CD1c-positive myeloid dendritic cell (primary cell): ENCODE data around the gene C2orf68.
"Not testable (repeated sequence)": the region's sequence is repeated elsewhere in the genome, so short reads cannot be mapped to it uniquely, and the experiment has no call there.

Source experiments
- DNase-seq: peaks from one replicate; pipeline ENCODE4 v3.0.0-alpha.2; 2016; ENCODE audit errors: extremely low spot score

Gene C2orf68, protein sequence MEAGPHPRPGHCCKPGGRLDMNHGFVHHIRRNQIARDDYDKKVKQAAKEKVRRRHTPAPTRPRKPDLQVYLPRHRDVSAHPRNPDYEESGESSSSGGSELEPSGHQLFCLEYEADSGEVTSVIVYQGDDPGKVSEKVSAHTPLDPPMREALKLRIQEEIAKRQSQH

DNA sequence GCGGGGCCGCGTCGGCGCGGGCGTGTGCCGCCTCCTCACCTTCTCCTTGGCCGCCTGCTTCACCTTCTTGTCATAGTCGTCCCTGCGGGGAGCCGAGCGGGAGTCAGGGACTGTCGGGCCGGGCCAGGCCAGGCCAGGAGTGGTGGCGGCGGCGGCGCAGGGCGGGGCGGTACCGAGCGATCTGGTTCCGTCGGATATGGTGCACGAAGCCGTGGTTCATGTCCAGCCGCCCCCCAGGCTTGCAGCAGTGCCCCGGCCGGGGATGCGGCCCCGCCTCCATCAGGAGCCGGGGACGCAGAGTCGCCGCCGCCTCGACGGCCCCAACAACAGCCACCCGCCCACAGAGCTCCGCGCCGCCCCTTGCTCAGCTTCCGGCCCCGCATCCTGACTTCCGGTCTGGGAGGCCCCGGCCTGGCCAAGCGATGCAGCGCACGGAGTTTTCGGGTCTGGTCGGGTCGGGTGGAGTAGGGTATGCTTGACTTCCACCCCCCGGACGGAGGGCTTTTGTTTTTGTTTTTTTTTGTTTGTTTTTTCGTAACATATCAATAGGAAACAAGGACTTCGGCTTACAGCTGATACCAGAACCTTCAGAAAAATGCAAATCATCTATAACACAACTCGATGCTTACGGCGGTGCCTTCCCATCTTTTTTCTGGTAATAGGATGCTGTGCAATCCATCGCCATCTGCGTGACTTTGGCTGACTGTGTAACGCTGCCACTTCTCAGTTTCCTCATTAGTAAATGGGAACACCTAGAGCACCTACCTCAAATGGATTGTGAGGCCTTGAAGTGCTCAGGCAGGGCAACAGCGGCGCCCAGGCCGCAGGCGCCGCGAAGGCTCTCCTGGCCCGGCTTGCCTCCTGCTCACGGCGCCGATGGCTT, at the start of gene C2orf68:
C2orf68 (minus strand) TSS at position 362 of the 883 bp plus-strand sequence; CDS start at position 280, 82 bp downstream.
- peak; percentile 91 for DNase-seq

DNA sequence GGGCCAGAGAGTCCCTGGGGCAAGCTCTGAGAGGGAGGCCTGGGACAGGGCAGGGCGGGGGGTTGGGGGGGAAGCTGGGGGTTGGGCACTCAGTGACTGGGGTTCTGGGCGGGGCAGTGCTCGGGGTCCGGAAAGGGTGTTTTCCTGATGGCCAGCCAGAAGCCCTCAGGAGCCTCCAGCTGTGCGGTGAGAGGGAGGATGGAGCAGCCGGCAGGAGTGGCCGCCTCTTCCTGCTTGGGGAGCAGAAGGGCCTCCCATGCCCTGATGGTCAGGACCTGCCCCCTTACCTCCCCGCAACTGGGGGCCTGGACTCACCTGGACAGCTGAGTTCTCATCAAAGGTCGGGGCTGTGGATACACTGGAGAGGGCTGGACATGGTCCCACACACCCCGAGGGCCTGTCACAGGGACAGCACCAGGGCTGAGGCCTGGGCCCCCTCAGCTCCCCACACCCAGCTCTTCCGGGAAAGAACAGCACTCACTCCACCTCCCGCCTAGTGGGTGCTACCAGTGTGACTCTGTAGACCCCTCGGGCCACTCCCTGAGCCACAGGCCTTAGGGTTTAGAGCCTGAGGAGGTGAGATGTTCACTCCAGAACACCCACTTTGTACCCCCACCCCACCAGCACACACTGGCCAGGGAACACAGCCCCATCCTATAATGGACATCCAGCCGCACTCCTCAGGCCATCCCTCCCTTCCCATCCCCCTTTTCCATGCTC, 49.4 kb upstream of the C2orf68 start:
- DNase-seq: no peak

DNA sequence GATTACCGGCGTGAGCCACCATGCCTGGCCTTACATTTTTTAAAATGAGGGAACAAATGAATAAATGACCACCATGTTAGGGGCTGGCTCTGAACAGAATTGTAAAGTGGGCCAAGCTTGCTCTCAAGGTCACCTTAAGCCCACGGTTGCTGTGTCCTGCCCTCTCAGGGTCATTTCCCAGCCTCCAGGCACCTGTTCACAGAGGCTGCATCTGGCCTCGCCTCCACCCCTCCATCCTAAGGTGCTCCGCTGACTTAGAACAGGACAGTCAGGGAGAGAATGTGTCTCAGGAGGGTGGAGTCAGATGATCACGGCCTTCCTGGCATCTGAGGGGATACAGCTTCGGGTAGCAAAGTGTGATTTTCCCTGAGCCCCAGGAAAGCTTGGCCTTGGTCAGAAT, 48.9 kb upstream of the C2orf68 start:
- no peak for DNase-seq

- not testable (repeated sequence) for DNase-seq
Measured at GRCh38 chr2:85660301-85660700, 48.4 kb upstream of the C2orf68 start.

DNA sequence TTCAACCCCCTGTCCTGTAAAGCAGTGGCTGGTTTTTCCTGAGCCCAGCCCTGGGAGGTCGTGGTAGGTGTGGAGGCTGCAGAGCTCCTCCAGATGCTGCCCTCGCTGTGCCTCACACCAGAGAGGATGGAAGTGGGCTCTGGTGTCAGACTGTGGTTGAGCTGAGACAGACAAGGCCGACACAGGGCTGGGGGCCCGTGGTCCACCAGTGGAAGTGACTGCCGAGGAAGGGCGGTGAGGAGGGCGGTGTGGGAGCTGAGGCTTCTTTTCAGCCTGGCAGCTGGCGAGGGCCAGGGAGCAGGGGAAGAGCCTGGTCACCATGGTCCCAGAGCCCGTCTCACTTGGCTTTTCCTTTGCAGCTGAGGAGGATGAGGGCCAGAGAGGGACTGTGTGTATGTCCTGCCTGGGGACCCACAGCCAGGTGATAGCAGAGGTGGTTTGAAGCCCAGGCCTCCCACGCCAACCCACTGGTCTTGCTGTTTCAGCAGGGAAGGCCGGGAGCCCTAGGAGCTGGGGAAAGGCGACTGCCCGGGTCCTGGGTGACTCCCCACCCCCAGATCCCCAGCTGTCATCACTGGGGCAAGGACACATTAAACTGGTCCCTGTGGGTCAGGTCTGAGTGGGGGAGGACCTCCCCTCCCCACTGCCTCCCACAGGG, 47.6 kb upstream of the C2orf68 start:
- no peak for DNase-seq

DNA sequence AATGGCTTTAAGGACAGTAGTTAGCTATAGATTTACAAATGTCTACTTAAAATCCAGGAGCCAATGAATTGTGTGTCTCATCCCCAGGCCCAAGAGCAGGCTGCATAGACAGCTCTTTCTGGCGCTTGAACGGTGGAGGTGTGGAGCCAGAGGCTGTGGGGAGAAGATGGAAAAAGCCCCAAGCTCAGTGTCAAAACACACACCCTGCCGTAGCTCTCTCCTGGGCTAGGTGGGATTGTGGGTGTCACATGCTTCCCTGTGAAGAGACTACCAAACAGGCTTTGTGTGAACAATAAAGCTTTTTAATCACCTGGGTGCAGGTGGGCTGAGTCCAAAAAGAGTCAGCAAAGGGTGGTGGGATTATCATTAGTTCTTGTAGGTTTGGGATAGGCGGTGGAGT, 45.5 kb upstream of the C2orf68 start:
- DNase-seq: not testable (repeated sequence)

GRCh38 chr2:85656468-85656867, 44.6 kb upstream of the C2orf68 start:
- no peak for DNase-seq

- DNase-seq: no peak
Measured at GRCh38 chr2:85655961-85656417, 44.1 kb upstream of the C2orf68 start.

DNA sequence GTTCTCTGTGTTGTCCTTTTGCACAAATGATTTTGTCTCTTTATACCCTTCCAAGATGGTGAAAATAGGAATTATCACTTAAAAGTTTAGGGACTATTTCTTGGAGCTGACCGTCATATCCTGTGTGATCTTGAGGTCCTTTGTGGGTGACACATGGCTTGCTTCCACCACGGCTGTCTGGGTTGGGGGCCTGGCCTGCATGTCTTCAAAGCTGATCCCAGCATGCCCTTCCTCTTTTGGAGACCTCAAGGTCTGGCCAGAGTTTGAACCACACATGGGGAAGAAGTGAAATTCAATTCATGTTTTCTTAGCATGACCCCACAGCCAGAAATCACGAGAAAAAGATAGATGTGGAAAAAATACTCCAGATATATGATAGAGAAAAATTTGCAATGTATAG, 42.1 kb upstream of the C2orf68 start:
- peak; percentile 11 for DNase-seq

GRCh38 chr2:85652056-85652455, 40.2 kb upstream of the C2orf68 start:
- DNase-seq: no peak

GRCh38 chr2:85651097-85651496, 39.2 kb upstream of the C2orf68 start:
- no peak for DNase-seq

GRCh38 chr2:85650456-85650855, 38.6 kb upstream of the C2orf68 start:
- DNase-seq: no peak

- DNase-seq: no peak
Measured at GRCh38 chr2:85649201-85650190, 37.6 kb upstream of the C2orf68 start.

- DNase-seq: peak; percentile 35
Measured at GRCh38 chr2:85648619-85649018, 36.8 kb upstream of the C2orf68 start.

GRCh38 chr2:85647823-85648526, 36.1 kb upstream of the C2orf68 start:
- DNase-seq: peak; percentile 12

DNA sequence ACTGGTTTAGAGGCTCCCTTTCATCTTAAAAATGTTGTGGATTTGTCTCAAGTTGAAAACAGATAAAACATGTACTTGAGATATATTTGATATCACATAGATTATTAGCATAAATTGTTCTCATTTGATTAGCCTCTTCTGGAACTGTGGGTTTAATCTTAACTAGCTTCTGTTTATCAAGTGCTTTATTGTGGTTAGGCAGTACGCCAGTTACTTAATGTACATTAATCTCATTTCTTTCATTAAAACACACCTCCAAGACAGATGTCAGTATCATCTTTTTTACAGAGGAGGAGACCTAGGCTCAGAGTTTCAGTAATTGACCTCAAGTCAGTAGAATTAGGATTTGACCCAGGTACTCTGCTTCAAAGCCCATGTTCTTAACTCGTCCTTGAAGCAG, 34.3 kb upstream of the C2orf68 start:
- DNase-seq: no peak

DNA sequence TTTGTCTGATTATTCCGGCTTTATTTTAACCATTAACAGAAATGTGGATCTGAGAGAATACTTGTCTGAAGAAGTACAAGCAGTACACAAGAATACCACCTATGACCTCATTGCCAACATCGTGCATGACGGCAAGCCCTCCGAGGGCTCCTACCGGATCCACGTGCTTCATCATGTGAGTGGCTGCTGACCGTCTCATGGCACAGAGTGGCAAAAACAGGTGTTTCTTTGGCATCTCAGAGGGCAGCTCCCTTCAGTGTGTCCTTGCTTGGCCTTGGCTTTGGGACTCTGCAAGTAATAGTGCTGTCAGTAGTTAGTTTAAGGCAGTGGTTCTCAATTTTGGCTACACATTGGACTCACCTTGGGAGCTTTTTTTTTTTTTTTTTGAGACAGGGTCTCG, 33.0 kb upstream of the C2orf68 start:
- no peak for DNase-seq

GRCh38 chr2:85642725-85643124, 30.9 kb upstream of the C2orf68 start:
- no peak for DNase-seq

DNA sequence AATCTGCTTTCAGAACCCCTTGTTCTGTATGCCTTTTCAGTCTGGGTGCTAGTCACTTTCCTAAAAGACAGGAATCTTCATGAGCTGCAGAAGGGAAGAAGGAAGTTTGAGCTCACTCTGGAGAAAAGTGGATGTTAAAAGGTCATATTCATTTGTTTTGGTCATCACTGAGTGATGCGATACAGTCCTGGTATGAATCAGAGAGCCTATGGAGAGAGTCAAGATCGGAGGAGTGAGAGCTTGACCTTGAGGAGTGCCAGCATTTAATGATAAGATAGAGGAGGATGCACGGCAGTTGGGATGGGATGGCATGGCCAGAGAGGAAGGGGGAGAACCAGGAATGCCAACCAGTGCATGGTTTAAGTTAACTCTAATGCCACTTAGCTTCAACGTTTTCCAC, 23.8 kb upstream of the C2orf68 start:
- DNase-seq: no peak

DNA sequence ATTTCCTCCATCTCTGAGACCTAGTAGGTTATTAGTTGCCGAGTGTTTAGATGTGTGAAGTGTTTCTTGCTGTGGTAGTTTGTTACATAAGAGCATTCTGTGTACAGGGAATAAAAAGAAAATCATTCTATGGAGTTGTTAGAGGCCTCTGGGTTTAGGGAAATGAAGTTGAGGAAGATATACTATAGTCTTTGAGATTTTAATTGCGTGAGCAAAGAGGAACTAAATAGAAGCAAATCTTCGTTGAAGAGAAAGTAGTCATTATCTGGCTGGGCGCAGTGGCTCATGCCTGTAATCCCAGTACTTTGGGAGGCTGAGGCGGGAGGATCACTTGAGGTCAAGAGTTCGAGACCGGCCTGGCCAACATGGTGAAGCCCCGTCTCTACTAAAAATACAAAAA, 23.1 kb upstream of the C2orf68 start:
- DNase-seq: peak; percentile 10
